Natural killer cell (primary cell): ENCODE data around the gene BBS1. TPM values are rescaled to one million over a fixed set of nuclear protein-coding genes. Genes with fewer than 3 reads are reported as not detected.
"Not testable (repeated sequence)": the region's sequence is repeated elsewhere in the genome, so short reads cannot be mapped to it uniquely, and the experiment has no call there.

ENCODE experiments used
- ATAC-seq, 3 donors: fragments of 150-1000 bp in 2 of 3; fragments of 200-7000 bp in 1 of 3; cut with Tn5 transposase; 1 replicate in 1 of 3; 2 replicates in 2 of 3; pipeline ENCODE4 v1.10.0; 2021; ENCODE audit warnings: mild to moderate bottlenecking in 2 of 3, moderate library complexity in 2 of 3
- DNase-seq, 2 donors: peaks; one replicate each; pipeline versions ENCODE4 v3.0.0 to v3.0.0-alpha.2; 2013 to 2021; ENCODE audit warnings: mixed read lengths in 1 of 2
- H3K27ac ChIP-seq: one replicate; pipeline ENCODE4 v1.5.1; 2013; ENCODE audit warnings: mild to moderate bottlenecking, low read length
- H3K27me3 ChIP-seq: one replicate; pipeline ENCODE4 v1.6.1; 2013; ENCODE audit warnings: low read length; ENCODE audit not compliant: control insufficient read depth, insufficient read depth
- H3K36me3 ChIP-seq: one replicate; pipeline ENCODE4 v1.6.1; 2013; ENCODE audit warnings: low read length; ENCODE audit not compliant: control insufficient read depth, insufficient read depth
- H3K4me1 ChIP-seq: one replicate; pipeline ENCODE4 v1.6.1; 2013; ENCODE audit warnings: low read length; ENCODE audit not compliant: control insufficient read depth, insufficient read depth
- H3K4me3 ChIP-seq: one replicate; pipeline ENCODE4 v1.5.1; 2013; ENCODE audit warnings: low read length
- H3K9me3 ChIP-seq: one replicate; pipeline ENCODE4 v1.6.1; 2013; ENCODE audit warnings: low read length; ENCODE audit not compliant: control insufficient read depth, insufficient read depth
- H3K27ac Mint-ChIP-seq, 2 donors: one replicate each; pipeline ENCODE4 v1.8.0; 2022; ENCODE audit warnings: mild to moderate bottlenecking in 2 of 2, mixed read lengths in 2 of 2, moderate library complexity in 1 of 2
- H3K27me3 Mint-ChIP-seq, 2 donors: one replicate each; pipeline ENCODE4 v1.8.0; 2022; ENCODE audit warnings: low read depth in 2 of 2, mixed read lengths in 2 of 2
- H3K36me3 Mint-ChIP-seq: one replicate; pipeline ENCODE4 v1.8.0; 2022; ENCODE audit warnings: mixed read lengths
- H3K4me1 Mint-ChIP-seq, 2 donors: one replicate each; pipeline ENCODE4 v1.8.0; 2022; ENCODE audit warnings: mixed read lengths in 2 of 2
- H3K4me3 Mint-ChIP-seq: one replicate; pipeline ENCODE4 v1.8.0; 2022; ENCODE audit warnings: mild to moderate bottlenecking, moderate library complexity, mixed read lengths
- H3K9me3 Mint-ChIP-seq, 2 donors: one replicate each; pipeline ENCODE4 v1.8.0; 2022; ENCODE audit warnings: mixed read lengths in 2 of 2
- CTCF ChIP-seq: fragments of 200-600 bp; IDR thresholded peaks from one replicate; pipeline ENCODE4 v1.8.0; 2022; ENCODE audit warnings: antibody characterized with exemption
- WGBS: methylation state at CpG from one replicate; pipeline ENCODE4 v1.1.7; 2013; ENCODE audit warnings: missing lambda C conversion rate; ENCODE audit not compliant: insufficient coverage; 5-methylcytosine and 5-hydroxymethylcytosine counted together
- intact Hi-C: fragments of 100-400 bp; cut with micrococcal nuclease; formaldehyde crosslinking; loops from one replicate; pipeline ENCODE4 v1.14.2; 2022
- total RNA-seq, 4 donors: library from RNA; stranded (reverse); fragments of 120-200 nt in 1 of 4; gene quantifications; one replicate each; pipeline versions ENCODE4 v1.2.3 to v1.2.4, GENCODE V29; 2013 to 2022

The BBS1 gene
- total RNA-seq, 3 donors from 2014 or later (not counting 1 experiment from before 2014, with no cell fraction given) = 12.5 to 22.5 (median 18.1) TPM

- intact Hi-C loops = no loop called here
- Mint-ChIP-seq H3K9me3 (no peaks in the 10 kb centered on the region), H3K4me3 (no peak overlapping the region), H3K27ac (no peak overlapping the region), H3K4me1 (peaks cover 36 to 37% of the 10 kb centered on the region in 2 donors), H3K27me3 (no peaks in the 10 kb centered on the region), H3K36me3 (peaks cover 9% of the 10 kb centered on the region)
- no peak for TF ChIP-seq CTCF
- no peaks in the 10 kb centered on the region for H3K9me3 ChIP-seq
- no peaks in the 10 kb centered on the region for H3K27me3 ChIP-seq
- H3K36me3 ChIP-seq = peaks cover 46% of the 10 kb centered on the region
- ATAC-seq = no peak
- H3K27ac ChIP-seq = no peak overlapping the region
- DNase-seq = no peak
- peaks cover 21% of the 10 kb centered on the region for H3K4me1 ChIP-seq
- H3K4me3 ChIP-seq = no peak overlapping the region
- 94% methylated on average over 16 of the region's 16 CpGs for WGBS
Observed at GRCh38 chr11:66539170-66539869, 28.9 kb downstream of the BBS1 start.

GRCh38 chr11:66539870-66540213, 29.4 kb downstream of the BBS1 start:
- Histone ChIP-seq H3K27me3 (no peaks in the 10 kb centered on the region), H3K36me3 (peaks cover 46% of the 10 kb centered on the region), H3K4me1 (peaks cover 26% of the 10 kb centered on the region), H3K27ac (no peak overlapping the region), H3K9me3 (no peaks in the 10 kb centered on the region), H3K4me3 (no peak overlapping the region)
- Mint-ChIP-seq H3K9me3 (no peaks in the 10 kb centered on the region), H3K36me3 (peaks cover 9% of the 10 kb centered on the region), H3K4me3 (no peak overlapping the region), H3K27me3 (no peaks in the 10 kb centered on the region), H3K4me1 (peaks cover 38 to 40% of the 10 kb centered on the region in 2 donors), H3K27ac (no peak overlapping the region)
- DNase-seq (no peak), ATAC-seq (no peak)
- no peak for TF ChIP-seq CTCF
- WGBS = 97% methylated on average over 10 of the region's 10 CpGs
- intact Hi-C loops = loop anchor here (10.0 kb wide), 1 partner anchor 295 kb away; no protein-coding TSS in a partner anchor

- H3K27me3 Mint-ChIP-seq, ATAC-seq, H3K4me3 ChIP-seq, H3K9me3 ChIP-seq, H3K9me3 Mint-ChIP-seq, H3K27me3 ChIP-seq, DNase-seq, H3K27ac ChIP-seq, H3K36me3 Mint-ChIP-seq, H3K4me3 Mint-ChIP-seq: not testable (repeated sequence)
- Mint-ChIP-seq H3K27ac (peak overlapping the region; percentile 91 to 95), H3K4me1 (peaks cover 42 to 47% of the 10 kb centered on the region in 2 donors)
- H3K4me1 ChIP-seq = peaks cover 31% of the 10 kb centered on the region
- intact Hi-C loops = loop anchor here (10.0 kb wide), 1 partner anchor 294 kb away; no protein-coding TSS in a partner anchor
- 93% methylated on average over 8 of the region's 8 CpGs for WGBS
- peaks cover 46% of the 10 kb centered on the region for H3K36me3 ChIP-seq
Observed at GRCh38 chr11:66540598-66540997, 30.2 kb downstream of the BBS1 start.

- Mint-ChIP-seq H3K36me3 (no peaks in the 10 kb centered on the region), H3K4me3 (peak overlapping the region; percentile 43), H3K9me3 (no peaks in the 10 kb centered on the region), H3K4me1 (peaks cover 41 to 55% of the 10 kb centered on the region in 2 donors), H3K27ac (peak overlapping the region; percentile 91 to 95), H3K27me3 (no peaks in the 10 kb centered on the region)
- Histone ChIP-seq H3K4me3 (no peak overlapping the region), H3K27ac (no peak overlapping the region), H3K4me1 (peaks cover 38% of the 10 kb centered on the region), H3K36me3 (peaks cover 44% of the 10 kb centered on the region), H3K27me3 (no peaks in the 10 kb centered on the region), H3K9me3 (no peaks in the 10 kb centered on the region)
- WGBS = 96% methylated on average over 4 of the region's 4 CpGs
- DNase-seq = no peak
- intact Hi-C loops = loop anchor here (10.0 kb wide), 1 partner anchor 293 kb away; no protein-coding TSS in a partner anchor
- ATAC-seq = no peak
- no peak for TF ChIP-seq CTCF
Observed at GRCh38 chr11:66541892-66542291, 31.5 kb downstream of the BBS1 start.
